H1 (cell line): Measurements from ENCODE around the gene NBEA. TPM values are rescaled to one million over a fixed set of nuclear protein-coding genes. Genes with fewer than 3 reads are reported as not detected.

Experiments used
- CTCF ChIA-PET: fragments of 300-600 bp; sonication (Branson Sonifier 250); formaldehyde crosslinking; loops from one replicate; lab custom pipeline; 2021; ENCODE audit not compliant: partially characterized antibody; lab: Charles Lee
- POLR2A ChIA-PET: fragments of 300-600 bp; sonication (Branson Sonifier 250); formaldehyde crosslinking; loops from one replicate; lab custom pipeline; 2021; ENCODE audit warnings: inconsistent platforms; ENCODE audit not compliant: partially characterized antibody; lab: Charles Lee
- DNase-seq, 2 experiments: peaks; one replicate each; pipeline versions ENCODE4 v3.0.0 to v3.0.0-alpha.2; 2010 to 2022; ENCODE audit warnings: low spot score in 2 of 2, low read depth in 1 of 2, mixed read lengths in 1 of 2
- FAIRE-seq: peaks from 2 replicates; lab custom pipeline; 2011; peaks lifted over from hg19 to GRCh38; lab: Jason Lieb, UNC
- H2AFZ ChIP-seq: 2 replicates; pipeline ENCODE4 v1.8.1; 2012; ENCODE audit warnings: low read length, inconsistent platforms
- H2AK5ac ChIP-seq: 2 replicates; pipeline ENCODE4 v1.6.1; 2013; ENCODE audit warnings: low read depth, low read length
- H2BK120ac ChIP-seq: replicated peaks from 2 replicates; pipeline ENCODE3; 2013; ENCODE audit warnings: low read depth, low read length, inconsistent platforms
- H2BK12ac ChIP-seq: 2 replicates; pipeline ENCODE4 v1.6.1; 2013; ENCODE audit warnings: low read depth, low read length
- H2BK15ac ChIP-seq: 2 replicates; pipeline ENCODE4 v1.6.1; 2013; ENCODE audit warnings: low read length
- H2BK20ac ChIP-seq: 2 replicates; pipeline ENCODE4 v1.6.1; 2013; ENCODE audit warnings: low read length
- H2BK5ac ChIP-seq: 2 replicates; pipeline ENCODE4 v1.6.1; 2013; ENCODE audit warnings: low read depth, low read length
- H3K14ac ChIP-seq: 2 replicates; pipeline ENCODE4 v1.6.1; 2013; ENCODE audit warnings: inconsistent platforms; ENCODE audit not compliant: insufficient read length
- H3K18ac ChIP-seq: 2 replicates; pipeline ENCODE4 v1.6.1; 2013; ENCODE audit warnings: low read length; ENCODE audit errors: extremely low read depth
- H3K23ac ChIP-seq: 2 replicates; pipeline ENCODE4 v1.6.1; 2013; ENCODE audit warnings: inconsistent platforms; ENCODE audit not compliant: insufficient read length
- H3K23me2 ChIP-seq: 2 replicates; pipeline ENCODE4 v1.6.1; 2013; ENCODE audit warnings: low read depth, low read length
- H3K27ac ChIP-seq: 2 replicates; pipeline ENCODE4 v1.6.1; 2011; ENCODE audit warnings: low read depth, low read length, inconsistent platforms
- H3K27me3 ChIP-seq, 4 experiments: replicated peaks in 1 of 4; 1 replicate in 1 of 4; 2 replicates in 3 of 4; pipeline versions ENCODE4 v1.6.1 to v1.8.1; 2011 to 2013; ENCODE audit warnings: low read length in 3 of 4, mild to moderate bottlenecking in 3 of 4, inconsistent platforms in 2 of 4, mixed read lengths in 2 of 4, moderate library complexity in 1 of 4; ENCODE audit not compliant: control insufficient read depth in 3 of 4, insufficient read depth in 3 of 4; ENCODE audit errors: extremely low read depth in 1 of 4
- H3K36me3 ChIP-seq, 4 experiments: 2 replicates each; pipeline versions ENCODE4 v1.6.1 to v1.8.1; 2011 to 2013; ENCODE audit warnings: mild to moderate bottlenecking in 4 of 4, low read length in 3 of 4, moderate library complexity in 2 of 4, control low read depth in 1 of 4, inconsistent platforms in 1 of 4; ENCODE audit not compliant: insufficient read depth in 4 of 4, control insufficient read depth in 2 of 4
- H3K4ac ChIP-seq: replicated peaks from 2 replicates; pipeline ENCODE3; 2013; ENCODE audit warnings: low read length, low read depth, mixed read lengths, inconsistent platforms; ENCODE audit not compliant: insufficient read length
- H3K4me1 ChIP-seq, 4 experiments: replicated peaks in 1 of 4; 1 replicate in 1 of 4; 2 replicates in 3 of 4; pipeline versions ENCODE4 v1.6.1 to v1.8.1; 2011 to 2013; ENCODE audit warnings: low read length in 3 of 4, inconsistent platforms in 2 of 4, mixed read lengths in 1 of 4; ENCODE audit not compliant: insufficient read depth in 4 of 4, control insufficient read depth in 3 of 4
- H3K4me2 ChIP-seq, 2 experiments: 2 replicates each; pipeline versions ENCODE4 v1.6.1 to v1.8.1; 2011 to 2013; ENCODE audit warnings: low read depth in 2 of 2, low read length in 2 of 2, control low read depth in 1 of 2, inconsistent platforms in 1 of 2, mild to moderate bottlenecking in 1 of 2; ENCODE audit not compliant: insufficient read depth in 1 of 2
- H3K4me3 ChIP-seq, 4 experiments: fragments of 200-600, 300-600 bp in 1 of 4; sonication (generic), shearing (Covaris generic), sonication (Bioruptor Twin) in 1 of 4; 2 replicates each; pipeline versions ENCODE4 v1.5.1 to v1.8.1; 2011 to 2016; ENCODE audit warnings: low read length in 4 of 4, low read depth in 3 of 4, control low read depth in 2 of 4, inconsistent platforms in 2 of 4, mild to moderate bottlenecking in 2 of 4, mixed read lengths in 1 of 4, moderate library complexity in 1 of 4; ENCODE audit not compliant: insufficient read depth in 2 of 4; ENCODE audit errors: extremely low read depth in 1 of 4
- H3K56ac ChIP-seq: replicated peaks from 2 replicates; pipeline ENCODE3; 2013; ENCODE audit warnings: low read depth, mild to moderate bottlenecking, mixed read lengths, low read length, inconsistent platforms; ENCODE audit not compliant: insufficient read length
- H3K79me1 ChIP-seq: 2 replicates; pipeline ENCODE4 v1.6.1; 2013; ENCODE audit warnings: low read depth, low read length, control low read depth
- H3K79me2 ChIP-seq, 2 experiments: 2 replicates each; pipeline versions ENCODE4 v1.6.1 to v1.8.1; 2012 to 2013; ENCODE audit warnings: low read length in 2 of 2, mild to moderate bottlenecking in 2 of 2, inconsistent platforms in 1 of 2; ENCODE audit not compliant: insufficient read depth in 2 of 2, control insufficient read depth in 1 of 2
- H3K9ac ChIP-seq, 4 experiments: replicated peaks in 1 of 4; 1 replicate in 1 of 4; 2 replicates in 3 of 4; pipeline versions ENCODE4 v1.6.1 to v1.8.1; 2011 to 2013; ENCODE audit warnings: low read depth in 3 of 4, low read length in 3 of 4, control low read depth in 2 of 4, mild to moderate bottlenecking in 2 of 4, moderate library complexity in 2 of 4, inconsistent platforms in 1 of 4; ENCODE audit errors: extremely low read depth in 1 of 4
- H3K9me3 ChIP-seq, 2 experiments: 2 replicates each; pipeline versions ENCODE4 v1.6.1 to v1.8.1; 2012 to 2013; ENCODE audit warnings: mild to moderate bottlenecking in 2 of 2, moderate library complexity in 2 of 2, control low read depth in 1 of 2, inconsistent platforms in 1 of 2, low read depth in 1 of 2, low read length in 1 of 2, mixed read lengths in 1 of 2; ENCODE audit not compliant: insufficient read depth in 2 of 2
- H4K20me1 ChIP-seq, 2 experiments: replicated peaks in 1 of 2; 2 replicates each; pipeline versions ENCODE3 to v1.8.1; 2011 to 2013; ENCODE audit warnings: inconsistent platforms in 2 of 2, low read length in 2 of 2, mild to moderate bottlenecking in 1 of 2; ENCODE audit not compliant: insufficient read depth in 2 of 2, control insufficient read depth in 1 of 2
- H4K5ac ChIP-seq: 2 replicates; pipeline ENCODE4 v1.6.1; 2013; ENCODE audit warnings: low read length, low read depth, mixed read lengths, inconsistent platforms; ENCODE audit not compliant: insufficient read length
- H4K8ac ChIP-seq: 2 replicates; pipeline ENCODE4 v1.8.0; 2013; ENCODE audit warnings: mild to moderate bottlenecking, moderate library complexity, low read length, inconsistent platforms; ENCODE audit not compliant: insufficient read depth; ENCODE audit errors: extremely low read depth
- H4K91ac ChIP-seq: replicated peaks from 2 replicates; pipeline ENCODE3; 2013; ENCODE audit warnings: low read length, mixed read lengths, inconsistent platforms; ENCODE audit not compliant: insufficient read length
- BACH1 ChIP-seq: IDR thresholded peaks from 2 replicates; pipeline ENCODE4 v1.6.1; 2012; ENCODE audit warnings: low read length, improper control_type of control experiment
- POLR2AphosphoS5 ChIP-seq: IDR thresholded peaks from 2 replicates; pipeline ENCODE4 v1.6.1; 2011; ENCODE audit warnings: low read depth, low read length
- WGBS, 2 experiments: shearing (Covaris generic) in 1 of 2; methylation state at CpG; one replicate each; pipeline versions ENCODE4 v1.1.6 to v1.1.7; 2013 to 2015; ENCODE audit warnings: low lambda C conversion rate in 2 of 2, mixed read lengths in 2 of 2, inconsistent platforms in 1 of 2, low coverage in 1 of 2, missing lambda C conversion rate in 1 of 2; ENCODE audit not compliant: insufficient replicate concordance in 2 of 2, insufficient coverage in 1 of 2, insufficient read length in 1 of 2; ENCODE audit errors: extremely low coverage in 1 of 2, missing lambda C conversion rate in 1 of 2; 5-methylcytosine and 5-hydroxymethylcytosine counted together
- polyA plus RNA-seq, 7 experiments: library from polyadenylated mRNA; depleted of rRNA in 3 of 7; stranded (reverse) in 5 of 7; unstranded in 2 of 7; fragments of >200 nt in 5 of 7; fragments of 200-250 nt in 2 of 7; gene quantifications; 1 replicate in 5 of 7; 2 replicates in 1 of 7; 4 replicates in 1 of 7; pipeline versions ENCODE4 v1.2.1 to v1.2.3, GENCODE V29; 2011 to 2013; ENCODE audit warnings: missing spikeins in 2 of 7, mixed read lengths in 2 of 7
- total RNA-seq: library from RNA; stranded (reverse); fragmentation: NEBNext Ultra II Directional; extraction: Animal tissue kit (Norgen Biotek cat#: 25700); gene quantifications from 2 replicates; pipeline ENCODE4 v1.2.1, GENCODE V29; 2021
- TF ChIP-seq, protein P1 (sequence below): IDR thresholded peaks from 2 replicates; pipeline ENCODE4 v1.6.1; 2011; ENCODE audit warnings: low read length, improper control_type of control experiment

Gene NBEA
- total and polyA plus RNA-seq, 2 of the 8 experiments (the other 6 are each of a cell fraction or from before 2014, with no cell fraction given): 14.2 to 21.5 TPM

DNA sequence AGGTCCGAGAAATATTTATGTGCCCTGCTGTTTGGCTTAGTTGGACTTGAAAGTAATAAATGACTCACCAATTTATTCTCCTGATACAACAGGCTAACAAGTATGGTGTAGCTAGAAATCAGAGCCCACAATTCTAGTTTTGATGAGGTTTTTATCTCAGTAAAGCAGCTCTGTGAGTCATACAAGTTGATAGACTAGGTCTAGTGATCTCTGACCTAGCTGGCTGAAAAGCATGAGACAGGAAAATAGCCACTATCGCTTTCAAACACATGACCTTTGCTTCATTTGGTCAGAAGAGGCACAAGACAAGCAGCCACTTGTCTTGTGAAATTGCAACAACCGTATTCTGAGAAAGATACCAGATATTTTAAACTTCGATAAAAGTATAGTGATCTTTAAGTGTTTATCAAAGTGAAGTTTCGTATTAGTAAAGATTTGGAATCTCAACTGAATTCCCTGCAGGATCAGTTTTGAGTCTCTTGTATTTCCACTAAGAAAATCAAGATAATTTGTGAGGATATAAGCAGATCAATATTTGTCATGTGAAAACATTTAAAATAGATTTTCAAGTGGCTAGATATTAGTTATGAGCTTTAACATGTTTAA lies 407.7 kb downstream of the NBEA start:
- no peak overlapping the region for H2AFZ ChIP-seq
- H2BK5ac ChIP-seq: no peak overlapping the region
- H3K4me3 ChIP-seq: no peak overlapping the region
- no peak overlapping the region for H4K8ac ChIP-seq
- H3K79me2 ChIP-seq: no peaks in the 10 kb centered on the region
- no peak for DNase-seq
- no peak overlapping the region for H3K14ac ChIP-seq
- no peaks in the 10 kb centered on the region for H3K79me1 ChIP-seq
- H3K27ac ChIP-seq: no peak overlapping the region
- POLR2A ChIA-PET: no interaction called here
- no peak overlapping the region for H4K91ac ChIP-seq
- no peak overlapping the region for H3K56ac ChIP-seq
- no peak overlapping the region for H2BK15ac ChIP-seq
- H2BK12ac ChIP-seq: no peak overlapping the region
- H3K23ac ChIP-seq: no peak overlapping the region
- H3K4me1 ChIP-seq: no peaks in the 10 kb centered on the region
- H3K9ac ChIP-seq: no peak overlapping the region
- H4K20me1 ChIP-seq: no peaks in the 10 kb centered on the region
- H2AK5ac ChIP-seq: no peak overlapping the region
- H4K5ac ChIP-seq: no peak overlapping the region
- H2BK120ac ChIP-seq: no peak overlapping the region
- no peak overlapping the region for H3K4ac ChIP-seq
- H3K36me3 ChIP-seq: no peaks in the 10 kb centered on the region
- FAIRE-seq: no peak
- 89% methylated on average over 5 of the region's 5 CpGs; no CpG with 5 or more reads in 1 of the 2 experiments for whole genome bisulfite sequencing, 2 experiments
- TF ChIP-seq, protein P1, sequence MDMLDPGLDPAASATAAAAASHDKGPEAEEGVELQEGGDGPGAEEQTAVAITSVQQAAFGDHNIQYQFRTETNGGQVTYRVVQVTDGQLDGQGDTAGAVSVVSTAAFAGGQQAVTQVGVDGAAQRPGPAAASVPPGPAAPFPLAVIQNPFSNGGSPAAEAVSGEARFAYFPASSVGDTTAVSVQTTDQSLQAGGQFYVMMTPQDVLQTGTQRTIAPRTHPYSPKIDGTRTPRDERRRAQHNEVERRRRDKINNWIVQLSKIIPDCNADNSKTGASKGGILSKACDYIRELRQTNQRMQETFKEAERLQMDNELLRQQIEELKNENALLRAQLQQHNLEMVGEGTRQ: no peak
- TF ChIP-seq BACH1 (no peak), POLR2AphosphoS5 (no peak)
- TF ChIP-seq, all 59 proteins: peak for 0
- Histone ChIP-seq H3K4me2 (no peak overlapping the region), H3K23me2 (no peaks in the 10 kb centered on the region), H2BK20ac (no peak overlapping the region), H3K18ac (no peak overlapping the region), H3K9me3 (no peaks in the 10 kb centered on the region), H3K27me3 (no peaks in the 10 kb centered on the region)
- CTCF ChIA-PET: interaction anchor here (1.3 kb wide), 1 partner anchor 9 kb away, joined by 3 read pairs; no protein-coding TSS in a partner anchor
